Activated CD8-positive, alpha-beta T cell treated with anti-CD3 and anti-CD28 coated beads, Interleukin-2, amount 10 ng/mL, durations not matched to agents 7 days and 5 days (primary cell): Measurements from ENCODE around the gene NANP. TPM values are rescaled to one million over a fixed set of nuclear protein-coding genes. Genes with fewer than 3 reads are reported as not detected.

Experiments
- ATAC-seq: fragments of 150-1000 bp; cut with Tn5 transposase; one replicate; pipeline ENCODE4 v1.10.0; 2021; ENCODE audit warnings: moderate library complexity
- CTCF ChIA-PET: fragments of 350-600 bp; sonication (Branson Sonifier 250); formaldehyde crosslinking; loops from one replicate; lab custom pipeline; 2021; ENCODE audit warnings: antibody characterized with exemption; lab: Charles Lee
- POLR2A ChIA-PET: fragments of 350-600 bp; sonication (Branson Sonifier 250); formaldehyde crosslinking; loops from one replicate; lab custom pipeline; 2021; ENCODE audit warnings: antibody characterized with exemption; lab: Charles Lee
- DNase-seq: peaks from one replicate; pipeline ENCODE4 v3.0.0-alpha.2; 2020
- H3K27ac Mint-ChIP-seq: one replicate; pipeline ENCODE4 v1.8.0; 2021; ENCODE audit warnings: mild to moderate bottlenecking, mixed read lengths
- H3K27me3 Mint-ChIP-seq: one replicate; pipeline ENCODE4 v1.8.0; 2021; ENCODE audit warnings: low read depth, mixed read lengths
- H3K36me3 Mint-ChIP-seq: one replicate; pipeline ENCODE4 v1.8.0; 2021; ENCODE audit warnings: low read depth, mixed read lengths
- H3K4me1 Mint-ChIP-seq: one replicate; pipeline ENCODE4 v1.8.0; 2021; ENCODE audit warnings: low read depth, mixed read lengths
- H3K4me3 Mint-ChIP-seq: one replicate; pipeline ENCODE4 v1.8.0; 2021; ENCODE audit warnings: mild to moderate bottlenecking, mixed read lengths
- H3K9me3 Mint-ChIP-seq: one replicate; pipeline ENCODE4 v1.8.0; 2022; ENCODE audit warnings: mixed read lengths; ENCODE audit not compliant: insufficient read depth
- total RNA-seq, 2 experiments: library from RNA; stranded (reverse); gene quantifications; one replicate each; pipeline ENCODE4 v1.2.3, GENCODE V29; 2021

NANP gene
- total RNA-seq, 2 experiments from 2014 or later = 4.9 to 5.0 TPM

- no peak overlapping the region for H3K27ac Mint-ChIP-seq
- ChIA-PET POLR2A (no interaction called here), CTCF (no interaction called here)
- no peak overlapping the region for H3K4me3 Mint-ChIP-seq
- ATAC-seq (no peak), DNase-seq (no peak)
- peaks cover 6% of the 10 kb centered on the region for H3K9me3 Mint-ChIP-seq
- H3K27me3 Mint-ChIP-seq = no peaks in the 10 kb centered on the region
- peaks cover 1% of the 10 kb centered on the region for H3K36me3 Mint-ChIP-seq
- peaks cover 5% of the 10 kb centered on the region for H3K4me1 Mint-ChIP-seq
Observed at GRCh38 chr20:25563876-25564275, 59.9 kb downstream of the NANP start.

- DNase-seq = no peak
- peaks cover 1% of the 10 kb centered on the region for H3K36me3 Mint-ChIP-seq
- H3K9me3 Mint-ChIP-seq = peaks cover 6% of the 10 kb centered on the region
- no peak for ATAC-seq
- CTCF ChIA-PET = no interaction called here
- no peak overlapping the region for H3K27ac Mint-ChIP-seq
- POLR2A ChIA-PET = no interaction called here
- H3K27me3 Mint-ChIP-seq = no peaks in the 10 kb centered on the region
- H3K4me3 Mint-ChIP-seq = no peak overlapping the region
- peaks cover 5% of the 10 kb centered on the region for H3K4me1 Mint-ChIP-seq
Observed at GRCh38 chr20:25563362-25563761, 60.5 kb downstream of the NANP start.

Other genes with a start within 250 kb of the NANP start
- gene ABHD12, start 233.2 kb downstream of the NANP start, total RNA-seq = 10 to 100 TPM; 28.7 to 31.1 TPM
- gene GINS1, start 216.3 kb downstream of the NANP start, total RNA-seq = 10 to 100 TPM; 40.8 to 41.6 TPM
- 1 to 10 TPM; 2.1 to 2.2 TPM for gene NINL, start 38.5 kb downstream of the NANP start, total RNA-seq
- 10 to 100 TPM; 16.6 to 16.8 TPM for gene ZNF337, start 72.8 kb upstream of the NANP start, total RNA-seq